GM12865 (cell line): ENCODE results near the gene BCAT1.
"Not testable (repeated sequence)": the region's sequence is repeated elsewhere in the genome, so short reads cannot be mapped to it uniquely, and the experiment has no call there.

ENCODE experiments used
- DNase-seq: peaks from one replicate; pipeline ENCODE4 v3.0.0; 2010; ENCODE audit warnings: low read depth
- H3K4me3 ChIP-seq: 2 replicates; pipeline ENCODE4 v1.5.1; 2011; ENCODE audit warnings: mild to moderate bottlenecking, low read depth, low read length, control low read depth
- CTCF ChIP-seq: IDR thresholded peaks from 2 replicates; pipeline ENCODE4 v1.5.1; 2011; ENCODE audit warnings: low read length, control low read depth, low read depth, inconsistent platforms; ENCODE audit not compliant: insufficient read depth; ENCODE audit errors: missing control alignments

Gene BCAT1

GRCh38 chr12:24940157-24940556 is 8.7 kb downstream of the BCAT1 start:
- TF ChIP-seq CTCF, result no peak
- H3K4me3 ChIP-seq, result no peak overlapping the region
- no peak for DNase-seq

- not testable (repeated sequence) for DNase-seq, H3K4me3 ChIP-seq
Measured at GRCh38 chr12:24939551-24939950, 9.3 kb downstream of the BCAT1 start.

GRCh38 chr12:24938341-24938740 is 10.6 kb downstream of the BCAT1 start:
- no peak for TF ChIP-seq CTCF
- no peak overlapping the region for H3K4me3 ChIP-seq
- no peak for DNase-seq

- no peak overlapping the region for H3K4me3 ChIP-seq
- no peak for DNase-seq
- TF ChIP-seq CTCF, result no peak
Measured at GRCh38 chr12:24937553-24938244, 11.2 kb downstream of the BCAT1 start.

- no peak for DNase-seq
- no peak overlapping the region for H3K4me3 ChIP-seq
- TF ChIP-seq CTCF, result no peak
Measured at GRCh38 chr12:24933694-24934407, 15.1 kb downstream of the BCAT1 start.

GRCh38 chr12:24931666-24932405 is 17.1 kb downstream of the BCAT1 start:
- DNase-seq, result peak; percentile 72
- H3K4me3 ChIP-seq, result no peak overlapping the region
- no peak for TF ChIP-seq CTCF

- no peak for TF ChIP-seq CTCF
- H3K4me3 ChIP-seq, result no peak overlapping the region
- no peak for DNase-seq
Measured at GRCh38 chr12:24929953-24930352, 18.9 kb downstream of the BCAT1 start.

- not testable (repeated sequence) for DNase-seq, H3K4me3 ChIP-seq
Measured at GRCh38 chr12:24928533-24929306, 20.2 kb downstream of the BCAT1 start.
